ENCODE data around the gene OAT. TPM values are rescaled to one million over a fixed set of nuclear protein-coding genes. Genes with fewer than 3 reads are reported as not detected.

OAT gene
- total RNA-seq, 1 experiment from 2014 or later: 67.9 TPM

GRCh38 chr10:124419635-124420034 is 912 bp upstream of the OAT start:
- H3K27me3 Mint-ChIP-seq (ENCODE audit: low read depth): peaks cover 39% of the 10 kb centered on the region
- peaks cover 9% of the 10 kb centered on the region for H3K23me2 ChIP-seq (ENCODE audit: insufficient read length, low read depth, low read length, poor library complexity, severe bottlenecking)
- no peak overlapping the region for H3K18ac ChIP-seq (ENCODE audit: insufficient read length, low read depth, low read length)
- H4K20me1 ChIP-seq (ENCODE audit: control insufficient read depth, insufficient read depth, insufficient read length): no peaks in the 10 kb centered on the region
- peaks cover 33 to 42% of the 10 kb centered on the region in 2 experiments for H3K4me1 Mint-ChIP-seq
- H2AFZ ChIP-seq (ENCODE audit: low read length): no peak overlapping the region
- H2BK12ac ChIP-seq (ENCODE audit: insufficient read length, low read depth, low read length): no peak overlapping the region
- H2AK5ac ChIP-seq (ENCODE audit: insufficient read length, low read length): no peak overlapping the region
- H3K23ac ChIP-seq (ENCODE audit: insufficient read length, low read depth, low read length): no peak overlapping the region
- no peak overlapping the region; a peak in 1 of 7 replicates for H3K27ac Mint-ChIP-seq
- no peak overlapping the region for H2BK20ac ChIP-seq (ENCODE audit: low read depth, low read length, poor library complexity, severe bottlenecking)
- no peaks in the 10 kb centered on the region; the same call in 1 of the 2 replicates for H3K79me2 ChIP-seq (ENCODE audit: insufficient read depth, low read length)
- no peak overlapping the region for H4K5ac ChIP-seq (ENCODE audit: insufficient read length, low read depth, low read length)
- H3K4ac ChIP-seq (ENCODE audit: low read depth, low read length): no peak overlapping the region
- no CpG with 5 or more reads among the region's 10 CpGs for whole genome bisulfite sequencing (ENCODE audit: extremely low coverage, insufficient read length, low lambda C conversion rate)
- no peak overlapping the region for H3T11ph ChIP-seq (ENCODE audit: low read length)
- no peaks in the 10 kb centered on the region; the same call in 1 of the 2 replicates for H3K27me3 ChIP-seq (ENCODE audit: insufficient read depth, low read length)
- H3K4me1 ChIP-seq (ENCODE audit: insufficient read depth, low read length): peaks cover 4% of the 10 kb centered on the region; the same call in 1 of the 2 replicates
- no peaks in the 10 kb centered on the region for H3K36me3 Mint-ChIP-seq (ENCODE audit: insufficient read depth in 1 of 3, low read depth in 3 of 3)
- no peak overlapping the region for H2BK120ac ChIP-seq (ENCODE audit: low read depth, low read length, poor library complexity, severe bottlenecking)
- no peak for TF ChIP-seq CTCF (conservative IDR thresholded peaks at IDR 0.05)
- H4K8ac ChIP-seq (replicated peaks; ENCODE audit: insufficient read length, low read depth, low read length): no peak overlapping the region
- no peak for DNase-seq
- no peaks in the 10 kb centered on the region for H3K79me1 ChIP-seq (ENCODE audit: insufficient read depth, low read depth, low read length, poor library complexity, severe bottlenecking)
- no peak overlapping the region for H2BK15ac ChIP-seq (ENCODE audit: low read depth, low read length)
- H3K9me3 ChIP-seq (ENCODE audit: control insufficient read depth, low read depth, low read length): no peaks in the 10 kb centered on the region
- H3K27ac ChIP-seq (ENCODE audit: insufficient read length, low read depth, low read length): no peak overlapping the region
- no peak overlapping the region for H4K91ac ChIP-seq (ENCODE audit: insufficient read length, low read depth, low read length)
- no peak overlapping the region for H3K56ac ChIP-seq (ENCODE audit: insufficient read length, low read depth, low read length)
- no peak overlapping the region for H3K14ac ChIP-seq (ENCODE audit: insufficient read depth, low read length)
- H3K9ac ChIP-seq (ENCODE audit: extremely low read depth, insufficient read length, low read length): no peak overlapping the region
- no peak overlapping the region for H2BK5ac ChIP-seq (ENCODE audit: insufficient read length, low read length)
- H3K4me3 Mint-ChIP-seq: peak overlapping the region; percentile 78 to 80
- peak overlapping the region; percentile 63 for H3K4me2 ChIP-seq (ENCODE audit: insufficient read depth, insufficient read length, low read length)
- no peaks in the 10 kb centered on the region for H3K9me3 Mint-ChIP-seq
